ENCODE data around the gene POU3F1. TPM values are rescaled to one million over a fixed set of nuclear protein-coding genes. Genes with fewer than 3 reads are reported as not detected.
A peak's percentile ranks its signal among the peaks of the same experiment; 100 is the strongest.

The POU3F1 gene
- polyA plus RNA-seq, 2 of the 4 experiments (the other 2 are of a cell fraction) = not detected

DNA sequence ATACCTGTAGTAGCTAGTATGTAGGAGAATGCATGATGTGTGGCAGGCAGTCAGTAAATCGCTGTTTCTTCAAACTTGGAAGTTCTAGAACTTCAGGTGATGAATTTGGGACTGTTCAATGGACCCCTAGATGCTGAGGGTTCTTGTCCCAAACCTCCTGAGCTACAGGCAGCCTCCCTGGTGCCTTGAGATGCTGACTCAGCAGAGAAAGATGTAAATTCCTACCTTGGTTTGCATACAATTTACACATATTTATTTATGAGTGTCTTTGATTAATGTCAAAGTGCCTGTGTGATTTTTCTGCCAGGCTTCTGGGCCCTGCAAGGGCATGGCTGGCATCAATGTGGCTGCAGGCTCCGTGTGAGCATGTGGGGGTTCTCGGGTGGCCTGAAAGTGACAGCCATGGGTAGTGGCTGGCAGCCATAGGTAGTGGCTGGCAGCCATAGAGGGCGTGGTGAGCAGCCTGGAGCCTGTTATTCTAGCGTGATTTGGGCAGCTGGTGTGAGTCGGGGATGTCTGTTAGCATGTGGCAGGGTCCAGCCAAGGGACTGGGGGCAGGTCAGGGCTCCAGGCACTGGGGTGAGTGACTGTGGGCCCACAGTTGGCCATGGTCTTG is 13.2 kb upstream of the POU3F1 start:
- Histone ChIP-seq H3K4me3 (no peak overlapping the region), H3K27ac (no peak overlapping the region), H3K4me1 (no peaks in the 10 kb centered on the region), H3K4me2 (no peak overlapping the region), H3K9me3 (no peaks in the 10 kb centered on the region)
- no peak for ATAC-seq
- ChIA-PET CTCF (no interaction called here), POLR2A (no interaction called here)
- 40% methylated on average over 6 of the region's 6 CpGs for WGBS (ENCODE audit: missing lambda C conversion rate)
- TF ChIP-seq MAFK (IDR thresholded peaks at IDR 0.05; ENCODE audit: partially characterized antibody) = peak; percentile 82
- TF ChIP-seq, protein P1, sequence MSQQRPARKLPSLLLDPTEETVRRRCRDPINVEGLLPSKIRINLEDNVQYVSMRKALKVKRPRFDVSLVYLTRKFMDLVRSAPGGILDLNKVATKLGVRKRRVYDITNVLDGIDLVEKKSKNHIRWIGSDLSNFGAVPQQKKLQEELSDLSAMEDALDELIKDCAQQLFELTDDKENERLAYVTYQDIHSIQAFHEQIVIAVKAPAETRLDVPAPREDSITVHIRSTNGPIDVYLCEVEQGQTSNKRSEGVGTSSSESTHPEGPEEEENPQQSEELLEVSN (IDR thresholded peaks at IDR 0.05; ENCODE audit: borderline replicate concordance, low read depth) = no peak
- DNase-seq (ENCODE audit: low read depth in 1 of 2, low spot score in 1 of 2) = no peak
- no peak for FAIRE-seq

DNA sequence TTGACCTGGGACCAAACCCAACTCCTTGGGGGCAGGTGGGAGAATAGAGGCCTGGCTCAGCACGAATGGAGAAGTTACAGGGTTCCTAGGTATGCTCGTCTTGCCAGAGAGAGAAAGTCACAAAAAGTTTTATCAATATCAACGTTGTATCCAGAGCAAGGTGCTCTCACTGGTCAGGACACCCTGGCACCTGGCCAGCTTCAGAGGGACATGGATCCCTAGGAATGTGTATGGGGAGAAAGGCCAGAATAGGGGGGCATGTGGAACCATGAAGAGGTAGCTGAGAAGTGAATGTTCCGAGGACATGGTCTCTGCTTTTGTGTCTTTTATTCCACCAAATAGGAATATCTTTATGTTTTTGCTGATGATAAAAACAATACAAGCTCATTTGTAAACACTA is 9.4 kb upstream of the POU3F1 start:
- Histone ChIP-seq H3K9me3 (no peaks in the 10 kb centered on the region), H3K4me3 (no peak overlapping the region), H3K27ac (no peak overlapping the region), H3K4me2 (no peak overlapping the region), H3K4me1 (no peaks in the 10 kb centered on the region)
- ChIA-PET POLR2A (no interaction called here), CTCF (interaction anchor here (1.1 kb wide), 1 partner anchor 16 kb away, joined by 3 read pairs; no protein-coding TSS in a partner anchor)
- 9% methylated on average over 4 of the region's 4 CpGs for WGBS (ENCODE audit: missing lambda C conversion rate)
- TF ChIP-seq RCOR1 (IDR thresholded peaks at IDR 0.05; ENCODE audit: low read depth, low read length) (no peak), BHLHE40 (IDR thresholded peaks at IDR 0.05; ENCODE audit: low read depth, low read length) (no peak), FOSB (CRISPR knock-in tag; IDR thresholded peaks at IDR 0.05) (no peak), MAFK (IDR thresholded peaks at IDR 0.05; ENCODE audit: partially characterized antibody) (no peak), MYC (IDR thresholded peaks at IDR 0.05; ENCODE audit: borderline replicate concordance, low read length) (no peak), RNF2 (IDR thresholded peaks at IDR 0.05; ENCODE audit: borderline replicate concordance, low read depth) (no peak), NFE2L2 (conservative IDR thresholded peaks at IDR 0.05; ENCODE audit: low read length) (no peak), NPAS2 (CRISPR knock-in tag; IDR thresholded peaks at IDR 0.05; ENCODE audit: borderline replicate concordance) (no peak), FOSL2 (IDR thresholded peaks at IDR 0.05) (no peak), FOSL2 (CRISPR knock-in tag; IDR thresholded peaks at IDR 0.05) (no peak), KDM1A (IDR thresholded peaks at IDR 0.05; ENCODE audit: low read depth) (no peak), ZNF302 (CRISPR knock-in tag; IDR thresholded peaks at IDR 0.05) (no peak), FOXS1 (CRISPR knock-in tag; IDR thresholded peaks at IDR 0.05) (no peak), ZC3H11A (IDR thresholded peaks at IDR 0.05) (no peak), ESRRA (IDR thresholded peaks at IDR 0.05; ENCODE audit: borderline replicate concordance, low read length) (no peak), SREBF2 (IDR thresholded peaks at IDR 0.05) (no peak)
- TF ChIP-seq, protein P2, sequence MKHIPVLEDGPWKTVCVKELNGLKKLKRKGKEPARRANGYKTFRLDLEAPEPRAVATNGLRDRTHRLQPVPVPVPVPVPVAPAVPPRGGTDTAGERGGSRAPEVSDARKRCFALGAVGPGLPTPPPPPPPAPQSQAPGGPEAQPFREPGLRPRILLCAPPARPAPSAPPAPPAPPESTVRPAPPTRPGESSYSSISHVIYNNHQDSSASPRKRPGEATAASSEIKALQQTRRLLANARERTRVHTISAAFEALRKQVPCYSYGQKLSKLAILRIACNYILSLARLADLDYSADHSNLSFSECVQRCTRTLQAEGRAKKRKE (CRISPR knock-in tag; IDR thresholded peaks at IDR 0.05; ENCODE audit: low read depth) = no peak
- ATAC-seq (no peak), FAIRE-seq (no peak), DNase-seq (ENCODE audit: low read depth in 1 of 2, low spot score in 1 of 2) (no peak)

DNA sequence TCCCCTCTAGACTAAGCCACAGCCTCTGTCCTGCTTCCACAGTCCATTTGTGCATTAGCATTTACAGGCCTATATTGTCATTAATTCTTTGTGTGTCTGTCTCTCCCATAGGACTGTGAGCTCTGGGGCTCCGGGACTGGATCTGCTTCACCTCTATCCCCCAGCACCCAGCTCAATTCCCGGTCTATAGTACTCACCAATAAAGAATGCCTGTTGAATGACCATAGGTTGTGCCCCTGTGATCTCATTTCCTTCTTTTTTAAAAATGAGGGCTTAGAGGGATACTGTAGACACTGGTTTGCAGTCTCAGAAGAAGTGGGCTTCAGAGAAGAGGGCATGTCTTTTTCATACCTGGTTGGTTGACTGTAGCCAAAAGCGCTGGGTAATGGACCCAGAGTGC is 8.8 kb upstream of the POU3F1 start:
- no peak overlapping the region for H3K27ac ChIP-seq
- DNase-seq (ENCODE audit: low read depth in 1 of 2, low spot score in 1 of 2) = no peak
- ATAC-seq = no peak
- ChIA-PET CTCF (no interaction called here), POLR2A (no interaction called here)
- TF ChIP-seq SMC3 (IDR thresholded peaks at IDR 0.05) (no peak), HEYL (CRISPR knock-in tag; IDR thresholded peaks at IDR 0.05) (no peak), MYC (IDR thresholded peaks at IDR 0.05; ENCODE audit: borderline replicate concordance, low read length) (no peak), TFCP2L1 (CRISPR knock-in tag; IDR thresholded peaks at IDR 0.05) (no peak), CBX8 (IDR thresholded peaks at IDR 0.05) (no peak)
- 29% methylated on average over 3 of the region's 3 CpGs for WGBS (ENCODE audit: missing lambda C conversion rate)
- H3K4me1 ChIP-seq = no peaks in the 10 kb centered on the region
- FAIRE-seq = no peak
- H3K9me3 ChIP-seq = no peaks in the 10 kb centered on the region
- H3K4me3 ChIP-seq = no peak overlapping the region
- no peak overlapping the region for H3K4me2 ChIP-seq

Measured in A549 (cell line).